KMS-11 (cell line): ENCODE data around the gene E2F2.

ENCODE experiments used
- H2AFZ ChIP-seq: fragments of 200-600 bp; sonication (generic); 2 replicates; pipeline ENCODE4 v1.6.1; 2016; ENCODE audit warnings: antibody characterized with exemption, mixed run types, low read depth
- H3K27ac ChIP-seq: fragments of 200-600 bp; sonication (generic); 2 replicates; pipeline ENCODE4 v1.6.1; 2016; ENCODE audit warnings: mild to moderate bottlenecking, mixed run types
- H3K27me3 ChIP-seq: fragments of 200-600 bp; sonication (generic); 2 replicates; pipeline ENCODE4 v1.6.1; 2017; ENCODE audit warnings: mild to moderate bottlenecking, low read depth, mixed run types, moderate library complexity; ENCODE audit not compliant: insufficient read depth
- H3K36me3 ChIP-seq: fragments of 200-600 bp; sonication (generic); 2 replicates; pipeline ENCODE4 v1.6.1; 2017; ENCODE audit warnings: mild to moderate bottlenecking, mixed run types; ENCODE audit not compliant: insufficient read depth
- H3K4me1 ChIP-seq: fragments of 200-600 bp; sonication (generic); 2 replicates; pipeline ENCODE4 v1.6.1; 2016; ENCODE audit warnings: mild to moderate bottlenecking, low read depth, mixed run types; ENCODE audit not compliant: poor library complexity, severe bottlenecking
- H3K4me2 ChIP-seq: fragments of 200-600 bp; sonication (generic); 2 replicates; pipeline ENCODE4 v1.7.0; 2016; ENCODE audit warnings: mild to moderate bottlenecking, mixed run types
- H3K4me3 ChIP-seq: fragments of 200-600 bp; sonication (generic); IDR thresholded peaks from 2 replicates; pipeline ENCODE4 v1.6.1; 2017; ENCODE audit warnings: low read depth, low read length, mixed read lengths; ENCODE audit not compliant: insufficient read depth
- H3K79me2 ChIP-seq: fragments of 200-600 bp; sonication (generic); 2 replicates; pipeline ENCODE4 v1.6.1; 2016; ENCODE audit warnings: low read depth, mixed run types; ENCODE audit not compliant: insufficient read depth
- H3K9ac ChIP-seq: fragments of 200-600 bp; sonication (generic); 2 replicates; pipeline ENCODE4 v1.6.1; 2016; ENCODE audit warnings: mild to moderate bottlenecking, mixed run types
- H4K20me1 ChIP-seq: fragments of 200-600 bp; sonication (generic); 2 replicates; pipeline ENCODE4 v1.6.1; 2016; ENCODE audit warnings: mild to moderate bottlenecking, mixed run types; ENCODE audit not compliant: insufficient read depth
- TF ChIP-seq, protein P1 (sequence below): fragments of 200-600 bp; sonication (generic); conservative IDR thresholded peaks from 2 replicates; pipeline ENCODE4 v1.6.1; 2017; ENCODE audit warnings: low read depth, mild to moderate bottlenecking, antibody characterized with exemption, low read length, moderate library complexity, mixed read lengths

Gene E2F2

DNA sequence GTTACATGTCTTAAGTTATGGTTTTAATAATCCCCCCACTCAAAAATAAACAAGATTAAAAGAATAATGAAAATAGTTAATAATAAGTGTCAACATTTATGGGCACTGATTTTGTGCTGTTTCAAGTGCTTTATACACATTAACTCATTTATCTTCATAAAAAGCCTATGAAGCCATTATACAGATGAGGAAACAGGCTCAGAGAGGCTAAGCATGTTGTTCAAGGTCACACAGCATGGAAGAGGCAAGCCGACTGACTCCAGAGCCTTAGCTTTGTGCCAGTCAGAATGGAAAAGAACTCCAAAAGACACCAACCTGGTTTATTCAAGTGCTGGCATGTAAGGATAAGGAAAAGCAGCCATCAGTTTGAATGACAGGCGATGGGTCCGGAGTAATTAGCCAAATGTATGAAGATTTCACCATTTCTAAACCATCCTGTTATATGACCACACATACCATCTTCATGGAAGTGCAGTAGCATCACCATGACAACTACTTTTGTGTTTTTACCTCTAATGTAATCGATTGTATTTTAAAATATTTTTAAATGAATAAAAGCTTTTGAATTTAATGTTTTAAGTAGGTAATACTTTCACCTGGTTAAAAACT lies 42.6 kb upstream of the E2F2 start:
- Histone ChIP-seq H3K79me2 (no peaks in the 10 kb centered on the region), H3K27ac (no peak overlapping the region)
- TF ChIP-seq, protein P1, sequence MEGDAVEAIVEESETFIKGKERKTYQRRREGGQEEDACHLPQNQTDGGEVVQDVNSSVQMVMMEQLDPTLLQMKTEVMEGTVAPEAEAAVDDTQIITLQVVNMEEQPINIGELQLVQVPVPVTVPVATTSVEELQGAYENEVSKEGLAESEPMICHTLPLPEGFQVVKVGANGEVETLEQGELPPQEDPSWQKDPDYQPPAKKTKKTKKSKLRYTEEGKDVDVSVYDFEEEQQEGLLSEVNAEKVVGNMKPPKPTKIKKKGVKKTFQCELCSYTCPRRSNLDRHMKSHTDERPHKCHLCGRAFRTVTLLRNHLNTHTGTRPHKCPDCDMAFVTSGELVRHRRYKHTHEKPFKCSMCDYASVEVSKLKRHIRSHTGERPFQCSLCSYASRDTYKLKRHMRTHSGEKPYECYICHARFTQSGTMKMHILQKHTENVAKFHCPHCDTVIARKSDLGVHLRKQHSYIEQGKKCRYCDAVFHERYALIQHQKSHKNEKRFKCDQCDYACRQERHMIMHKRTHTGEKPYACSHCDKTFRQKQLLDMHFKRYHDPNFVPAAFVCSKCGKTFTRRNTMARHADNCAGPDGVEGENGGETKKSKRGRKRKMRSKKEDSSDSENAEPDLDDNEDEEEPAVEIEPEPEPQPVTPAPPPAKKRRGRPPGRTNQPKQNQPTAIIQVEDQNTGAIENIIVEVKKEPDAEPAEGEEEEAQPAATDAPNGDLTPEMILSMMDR: no peak

DNA sequence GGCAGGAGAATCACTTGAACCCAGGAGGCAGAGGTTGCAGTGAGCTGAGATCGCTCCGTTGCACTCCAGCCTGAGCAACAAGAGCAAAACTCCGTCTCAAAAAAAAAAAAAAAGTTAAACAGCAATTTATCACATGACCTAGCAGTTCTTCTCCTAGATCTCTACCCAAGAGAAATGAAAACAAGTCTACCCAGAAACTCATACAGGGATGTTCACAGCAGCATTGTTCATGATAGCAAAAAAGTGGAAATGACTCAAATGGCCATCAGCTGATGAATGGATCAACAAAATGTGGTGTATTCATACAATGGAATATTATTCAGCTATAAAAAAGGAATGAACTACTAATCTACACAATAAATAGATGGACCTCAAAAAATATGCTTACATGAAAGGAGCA lies 40.4 kb upstream of the E2F2 start:
- Histone ChIP-seq H2AFZ (no peak overlapping the region), H3K4me3 (no peak overlapping the region), H3K9ac (no peak overlapping the region), H3K4me1 (no peaks in the 10 kb centered on the region), H4K20me1 (no peaks in the 10 kb centered on the region), H3K4me2 (no peak overlapping the region), H3K27ac (no peak overlapping the region), H3K79me2 (no peaks in the 10 kb centered on the region), H3K36me3 (no peaks in the 10 kb centered on the region), H3K27me3 (0 out of 2 replicates have a peak, but pooled peaks cover 6% of the 10 kb centered on the region)
- TF ChIP-seq, protein P1: no peak

More for the DNA sequence above, 42.6 kb upstream of the E2F2 start:
- Histone ChIP-seq H3K4me2 (no peak overlapping the region), H3K36me3 (no peaks in the 10 kb centered on the region), H4K20me1 (no peaks in the 10 kb centered on the region), H3K9ac (no peak overlapping the region), H3K4me1 (peaks cover 15% of the 10 kb centered on the region), H3K27me3 (0 out of 2 replicates have a peak, but pooled peaks cover 3% of the 10 kb centered on the region), H2AFZ (no peak overlapping the region), H3K4me3 (no peak overlapping the region)

DNA sequence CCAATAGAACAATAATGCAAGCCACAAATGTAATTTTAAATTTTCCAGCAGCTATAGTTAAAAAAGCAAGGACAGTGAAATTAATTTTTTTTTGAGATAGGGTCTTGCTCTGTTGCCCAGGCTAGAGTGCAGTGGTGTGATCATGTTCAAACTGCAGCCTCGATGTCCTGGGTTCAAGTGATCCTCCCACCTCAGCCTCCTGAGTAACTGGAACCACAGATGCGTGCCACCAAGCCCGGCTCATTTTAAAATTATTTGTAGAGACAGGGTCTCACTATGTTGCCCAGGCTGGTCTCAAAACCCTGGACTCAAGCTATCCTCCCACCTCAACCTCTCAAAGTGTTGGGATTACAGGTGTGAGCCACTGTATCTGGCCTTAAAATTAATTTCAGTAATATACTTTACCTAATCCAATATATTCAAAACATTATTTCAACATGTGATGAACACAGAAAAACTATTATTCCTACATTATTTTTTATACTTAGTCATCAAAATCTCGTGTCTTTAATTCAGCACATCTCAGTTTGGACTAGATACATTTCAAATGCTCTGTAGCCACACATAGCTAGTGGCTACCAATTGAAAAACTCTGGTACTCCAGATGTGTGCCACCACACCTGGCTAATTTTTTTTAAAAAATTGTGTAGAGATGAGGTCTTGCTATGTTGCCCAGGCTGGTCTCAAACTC lies 39.1 kb upstream of the E2F2 start:
- H4K20me1 ChIP-seq: no peaks in the 10 kb centered on the region
- no peak overlapping the region for H2AFZ ChIP-seq
- H3K4me1 ChIP-seq: no peaks in the 10 kb centered on the region
- H3K4me3 ChIP-seq: no peak overlapping the region
- H3K79me2 ChIP-seq: no peaks in the 10 kb centered on the region
- no peak overlapping the region for H3K9ac ChIP-seq
- 0 out of 2 replicates have a peak, but pooled peaks cover 6% of the 10 kb centered on the region for H3K27me3 ChIP-seq
- TF ChIP-seq, protein P1: no peak
- no peak overlapping the region for H3K27ac ChIP-seq
- no peaks in the 10 kb centered on the region for H3K36me3 ChIP-seq
- no peak overlapping the region for H3K4me2 ChIP-seq

DNA sequence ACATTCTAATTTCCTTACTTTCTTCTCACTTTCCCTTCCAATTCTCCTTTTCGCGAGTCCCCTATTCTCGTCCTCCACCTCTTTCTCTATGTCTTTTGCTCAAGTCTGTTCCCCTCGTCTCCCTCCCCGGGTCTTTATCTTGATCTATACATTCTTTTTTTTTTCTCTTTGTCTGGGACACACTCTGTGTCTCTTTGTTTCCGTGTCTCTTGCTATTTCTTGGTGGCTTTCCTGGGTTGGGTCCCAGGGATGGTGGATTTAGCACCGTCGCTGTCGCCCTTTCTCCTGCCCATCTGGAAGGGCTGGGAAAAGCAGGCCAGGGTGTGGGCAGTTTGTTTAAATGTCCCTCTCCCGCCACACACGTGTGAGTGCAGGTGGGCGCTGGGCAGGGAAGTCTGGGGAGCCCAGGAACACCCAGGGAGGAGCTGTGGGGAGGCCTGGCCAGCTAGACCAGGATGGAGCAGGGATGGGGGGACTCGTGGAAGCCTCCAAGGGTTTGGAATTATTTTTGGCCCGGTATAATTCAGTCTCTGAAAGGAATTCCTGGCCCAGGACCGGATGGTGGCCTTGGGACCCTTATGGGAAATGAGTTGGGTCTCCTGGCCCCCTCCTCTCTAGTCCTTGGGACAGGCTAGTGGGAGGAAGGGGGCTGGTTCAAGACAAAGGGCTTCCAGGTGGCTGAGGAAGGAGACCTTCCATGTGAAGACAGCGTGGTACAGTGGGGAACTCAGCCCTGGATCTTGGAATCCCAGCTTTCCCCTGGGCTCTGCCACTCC lies 37.8 kb upstream of the E2F2 start:
- Histone ChIP-seq H3K4me1 (no peaks in the 10 kb centered on the region), H3K36me3 (no peaks in the 10 kb centered on the region), H2AFZ (no peak overlapping the region), H4K20me1 (no peaks in the 10 kb centered on the region), H3K79me2 (no peaks in the 10 kb centered on the region), H3K4me3 (no peak overlapping the region), H3K9ac (no peak overlapping the region), H3K4me2 (no peak overlapping the region), H3K27ac (no peak overlapping the region), H3K27me3 (0 out of 2 replicates have a peak, but pooled peaks cover 6% of the 10 kb centered on the region)
- TF ChIP-seq, protein P1: no peak
